CD4-positive, alpha-beta T cell (primary cell): ENCODE data around the gene CD82. TPM values are rescaled to one million over a fixed set of nuclear protein-coding genes. Genes with fewer than 3 reads are reported as not detected.
A peak's percentile ranks its signal among the peaks of the same experiment; 100 is the strongest.

Experiments
- ATAC-seq: fragments of 200-7000 bp; cut with Tn5 transposase; one replicate; pipeline ENCODE4 v1.10.0; 2022; ENCODE audit warnings: mild to moderate bottlenecking; ENCODE audit not compliant: poor library complexity
- CTCF ChIA-PET: fragments of 350-600 bp; sonication (Branson Sonifier 250); formaldehyde crosslinking; loops from one replicate; lab custom pipeline; 2021; ENCODE audit warnings: antibody characterized with exemption, inconsistent platforms; lab: Charles Lee
- POLR2A ChIA-PET: fragments of 350-600 bp; sonication (Branson Sonifier 250); formaldehyde crosslinking; loops from one replicate; lab custom pipeline; 2021; ENCODE audit warnings: antibody characterized with exemption, inconsistent platforms; lab: Charles Lee
- DNase-seq, 14 experiments: peaks; one replicate each; pipeline ENCODE4 v3.0.0-alpha.2; 2013 to 2020; ENCODE audit warnings: mixed read lengths in 2 of 14
- H3K27ac ChIP-seq, 2 donors: one replicate each; pipeline versions ENCODE4 v1.5.1 to v1.7.0; 2013; ENCODE audit warnings: low read length in 2 of 2, low read depth in 1 of 2, mild to moderate bottlenecking in 1 of 2
- H3K27me3 ChIP-seq, 2 experiments: 1 replicate in 1 of 2; 2 replicates in 1 of 2; pipeline versions ENCODE4 v1.6.1 to v1.7.0; 2013; ENCODE audit warnings: low read length in 2 of 2, control low read depth in 1 of 2, mild to moderate bottlenecking in 1 of 2, moderate library complexity in 1 of 2; ENCODE audit not compliant: insufficient read depth in 2 of 2, control insufficient read depth in 1 of 2
- H3K36me3 ChIP-seq: one replicate; pipeline ENCODE4 v1.6.1; 2013; ENCODE audit warnings: low read length, control low read depth; ENCODE audit not compliant: insufficient read depth
- H3K4me1 ChIP-seq: one replicate; pipeline ENCODE4 v1.6.1; 2013; ENCODE audit warnings: low read length, control low read depth; ENCODE audit not compliant: insufficient read depth
- H3K4me3 ChIP-seq: one replicate; pipeline ENCODE4 v1.5.1; 2013; ENCODE audit warnings: mild to moderate bottlenecking, low read length, moderate library complexity
- H3K9me3 ChIP-seq, 2 experiments: 1 replicate in 1 of 2; 2 replicates in 1 of 2; pipeline versions ENCODE4 v1.6.1 to v1.7.0; 2013; ENCODE audit warnings: low read length in 2 of 2, mild to moderate bottlenecking in 2 of 2, control low read depth in 1 of 2, moderate library complexity in 1 of 2; ENCODE audit not compliant: control insufficient read depth in 1 of 2, insufficient read depth in 1 of 2
- H3K27ac Mint-ChIP-seq: one replicate; pipeline ENCODE4 v1.8.0; 2020; ENCODE audit warnings: mixed read lengths
- H3K27me3 Mint-ChIP-seq: one replicate; pipeline ENCODE4 v1.8.0; 2021; ENCODE audit warnings: mixed read lengths
- H3K36me3 Mint-ChIP-seq: one replicate; pipeline ENCODE4 v1.8.0; 2021; ENCODE audit warnings: low read depth, mixed read lengths
- H3K4me1 Mint-ChIP-seq: one replicate; pipeline ENCODE4 v1.8.0; 2021; ENCODE audit warnings: low read depth, mixed read lengths
- H3K4me3 Mint-ChIP-seq: one replicate; pipeline ENCODE4 v1.8.0; 2020; ENCODE audit warnings: mild to moderate bottlenecking, mixed read lengths
- H3K9me3 Mint-ChIP-seq: one replicate; pipeline ENCODE4 v1.8.0; 2020; ENCODE audit warnings: mixed read lengths
- intact Hi-C, 2 experiments: fragments of 100-400 bp; cut with DNase I in 1 of 2; cut with micrococcal nuclease in 1 of 2; formaldehyde crosslinking; loops; one replicate each; pipeline versions ENCODE4 v1.15.1 to v1.9.0; 2023 to 2025; cut with DNase I, micrococcal nuclease
- total RNA-seq, 174 experiments: library from RNA in 2 of 174; stranded (reverse) in 2 of 174; gene quantifications; one replicate each; pipeline ENCODE4 v1.2.3 and lab custom pipeline; 2021 to 2026
- TF ChIP-seq, protein P1 (sequence below): fragments of 200-600 bp; IDR thresholded peaks from one replicate; pipeline ENCODE4 v1.8.0; 2022; ENCODE audit warnings: antibody characterized with exemption, mild to moderate bottlenecking

CD82 gene
- total RNA-seq, 2 experiments from 2014 or later, result 33.8 to 37.3 TPM

DNA sequence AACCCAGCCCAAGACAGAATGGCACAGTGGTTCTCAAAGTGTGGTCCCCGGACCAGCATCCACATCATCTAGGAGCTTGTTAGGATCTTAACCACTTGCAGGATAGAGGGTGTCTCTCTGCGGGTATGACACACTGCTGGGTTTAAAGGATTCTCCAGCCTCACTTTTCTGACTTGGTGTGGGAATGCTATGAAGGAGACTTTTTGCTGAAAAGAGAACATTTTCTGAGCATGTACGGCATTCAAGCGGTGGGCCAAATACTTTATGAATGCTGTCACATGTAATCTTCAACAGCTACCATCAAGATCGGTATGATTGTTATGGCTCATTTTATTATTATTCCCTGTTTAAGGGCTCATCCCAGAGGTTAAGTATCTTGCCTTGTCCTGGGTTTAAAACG is 1.8 kb upstream of the CD82 start:
- CTCF ChIA-PET, result interaction anchor here (0.8 to 13.1 kb wide), 2 partner anchors 48 to 54 kb away, joined by 3 to 168 read pairs; no protein-coding TSS in a partner anchor
- Mint-ChIP-seq H3K4me1 (peaks cover 73% of the 10 kb centered on the region), H3K36me3 (no peaks in the 10 kb centered on the region), H3K27ac (peak overlapping the region; percentile 85), H3K4me3 (peak overlapping the region; percentile 95), H3K27me3 (no peaks in the 10 kb centered on the region), H3K9me3 (no peaks in the 10 kb centered on the region)
- H3K27ac ChIP-seq, result no peak overlapping the region
- peaks cover 58% of the 10 kb centered on the region for H3K4me1 ChIP-seq
- H3K27me3 ChIP-seq, result no peaks in the 10 kb centered on the region
- TF ChIP-seq, protein P1, sequence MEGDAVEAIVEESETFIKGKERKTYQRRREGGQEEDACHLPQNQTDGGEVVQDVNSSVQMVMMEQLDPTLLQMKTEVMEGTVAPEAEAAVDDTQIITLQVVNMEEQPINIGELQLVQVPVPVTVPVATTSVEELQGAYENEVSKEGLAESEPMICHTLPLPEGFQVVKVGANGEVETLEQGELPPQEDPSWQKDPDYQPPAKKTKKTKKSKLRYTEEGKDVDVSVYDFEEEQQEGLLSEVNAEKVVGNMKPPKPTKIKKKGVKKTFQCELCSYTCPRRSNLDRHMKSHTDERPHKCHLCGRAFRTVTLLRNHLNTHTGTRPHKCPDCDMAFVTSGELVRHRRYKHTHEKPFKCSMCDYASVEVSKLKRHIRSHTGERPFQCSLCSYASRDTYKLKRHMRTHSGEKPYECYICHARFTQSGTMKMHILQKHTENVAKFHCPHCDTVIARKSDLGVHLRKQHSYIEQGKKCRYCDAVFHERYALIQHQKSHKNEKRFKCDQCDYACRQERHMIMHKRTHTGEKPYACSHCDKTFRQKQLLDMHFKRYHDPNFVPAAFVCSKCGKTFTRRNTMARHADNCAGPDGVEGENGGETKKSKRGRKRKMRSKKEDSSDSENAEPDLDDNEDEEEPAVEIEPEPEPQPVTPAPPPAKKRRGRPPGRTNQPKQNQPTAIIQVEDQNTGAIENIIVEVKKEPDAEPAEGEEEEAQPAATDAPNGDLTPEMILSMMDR, result no peak
- POLR2A ChIA-PET, result interaction anchor here (1.2 to 3.5 kb wide), 2 partner anchors 11 to 53 kb away, joined by 3 to 19 read pairs; no protein-coding TSS in a partner anchor
- ATAC-seq, result no peak
- H3K4me3 ChIP-seq, result no peak overlapping the region
- H3K9me3 ChIP-seq, result no peaks in the 10 kb centered on the region
- DNase-seq, result no peak
- intact Hi-C loops, result loop anchor here in 1 of 2 experiments (2.0 to 10.0 kb wide), 3 partner anchors 33 to 791 kb away; partner anchors contain the start of gene PRDM11
- no peaks in the 10 kb centered on the region for H3K36me3 ChIP-seq

DNA sequence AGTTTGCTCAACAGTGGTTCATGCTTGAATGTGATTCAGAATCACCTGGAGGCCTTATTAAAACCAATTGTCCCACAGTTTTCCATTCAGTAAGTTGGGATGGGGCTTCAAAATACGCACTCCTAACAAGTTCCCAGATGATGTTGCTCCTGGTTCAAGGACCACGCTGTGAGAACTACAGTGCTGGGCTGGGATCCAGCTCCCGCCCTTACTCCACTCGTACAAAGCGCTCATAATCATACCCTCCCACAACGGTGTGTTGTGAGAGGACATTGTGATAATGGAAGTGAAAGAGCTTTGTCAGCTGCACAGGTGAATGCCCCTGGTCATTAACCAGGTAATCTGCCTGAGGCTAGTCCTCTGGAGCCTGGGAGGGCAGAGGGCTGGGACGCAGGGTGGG is 1.3 kb upstream of the CD82 start:
- H3K27ac ChIP-seq, result peak overlapping the region; percentile 74 to 78

DNA sequence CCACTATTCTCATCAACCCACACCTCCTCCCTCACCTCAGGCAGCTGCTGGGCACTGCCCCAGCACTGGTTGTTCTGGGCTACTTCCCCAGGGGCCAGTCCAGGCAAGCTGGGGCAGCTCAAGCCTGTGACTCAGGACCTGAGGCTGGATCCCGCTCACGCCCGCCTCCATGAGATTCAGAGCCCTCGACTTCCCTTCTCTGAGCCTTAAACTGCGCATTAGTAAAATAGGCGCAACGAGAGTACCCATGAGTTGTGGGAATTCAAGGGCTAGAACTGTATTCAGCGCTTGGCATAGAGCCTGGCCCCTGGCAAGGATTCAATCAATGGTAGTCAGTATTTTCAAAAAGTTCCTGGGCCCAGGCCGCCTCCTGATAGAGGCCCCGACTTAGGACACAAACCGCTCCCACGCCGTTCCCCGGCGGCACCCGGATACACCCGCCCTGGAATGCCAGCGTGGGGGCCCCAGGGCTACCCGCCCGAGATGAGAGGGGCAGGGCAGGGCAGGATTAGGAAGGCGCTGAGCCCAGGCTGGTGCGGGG is 723 bp upstream of the CD82 start:
- Mint-ChIP-seq H3K4me1 (peaks cover 76% of the 10 kb centered on the region), H3K27ac (peak overlapping the region; percentile 85), H3K36me3 (no peaks in the 10 kb centered on the region), H3K27me3 (no peaks in the 10 kb centered on the region), H3K9me3 (no peaks in the 10 kb centered on the region), H3K4me3 (peak overlapping the region; percentile 95)
- H3K9me3 ChIP-seq, result no peaks in the 10 kb centered on the region
- no peak for ATAC-seq
- H3K27me3 ChIP-seq, result no peaks in the 10 kb centered on the region
- H3K36me3 ChIP-seq, result no peaks in the 10 kb centered on the region
- DNase-seq, result peak in 2 of 14 experiments; percentile 66 to 75
- TF ChIP-seq, protein P1, result no peak
- peak overlapping the region; percentile 93 for H3K4me3 ChIP-seq
- H3K4me1 ChIP-seq, result peaks cover 60% of the 10 kb centered on the region
- POLR2A ChIA-PET, result interaction anchor here (0.5 to 3.8 kb wide), 11 partner anchors 10 to 52 kb away, joined by 3 to 38 read pairs (median 5); no protein-coding TSS in a partner anchor
- peak overlapping the region; percentile 74 to 78 for H3K27ac ChIP-seq
- CTCF ChIA-PET, result interaction anchor here (1.4 to 13.1 kb wide), 3 partner anchors 8 to 52 kb away, joined by 5 to 168 read pairs (median 11); no protein-coding TSS in a partner anchor
- intact Hi-C loops, result loop anchor here in 1 of 2 experiments (2.0 to 10.0 kb wide), 3 partner anchors 32 to 790 kb away; partner anchors contain the start of gene PRDM11

More for the DNA sequence above, 1.3 kb upstream of the CD82 start:
- POLR2A ChIA-PET, result interaction anchor here (1.2 to 3.8 kb wide), 5 partner anchors 10 to 53 kb away, joined by 3 to 38 read pairs (median 19); no protein-coding TSS in a partner anchor
- CTCF ChIA-PET, result interaction anchor here (0.8 to 13.1 kb wide), 2 partner anchors 48 to 53 kb away, joined by 3 to 168 read pairs; no protein-coding TSS in a partner anchor
- Histone ChIP-seq H3K27me3 (no peaks in the 10 kb centered on the region), H3K9me3 (no peaks in the 10 kb centered on the region), H3K4me1 (peaks cover 60% of the 10 kb centered on the region), H3K4me3 (no peak overlapping the region), H3K36me3 (no peaks in the 10 kb centered on the region)
- ATAC-seq, result no peak
- Mint-ChIP-seq H3K4me3 (peak overlapping the region; percentile 95), H3K27me3 (no peaks in the 10 kb centered on the region), H3K27ac (peak overlapping the region; percentile 85), H3K36me3 (no peaks in the 10 kb centered on the region), H3K4me1 (peaks cover 76% of the 10 kb centered on the region), H3K9me3 (no peaks in the 10 kb centered on the region)
- intact Hi-C loops, result loop anchor here in 1 of 2 experiments (2.0 to 10.0 kb wide), 3 partner anchors 33 to 791 kb away; partner anchors contain the start of gene PRDM11
- TF ChIP-seq, protein P1, result no peak
- peak in 1 of 14 experiments; percentile 33 for DNase-seq
